Measurements from ENCODE around the gene LRRC4B.
A peak's percentile ranks its signal among the peaks of the same experiment; 100 is the strongest.

Gene LRRC4B

GRCh38 chr19:50549927-50550593, 18.2 kb downstream of the LRRC4B start:
- no peaks in the 10 kb centered on the region for H3K36me3 Mint-ChIP-seq
- no peak for DNase-seq (ENCODE audit: low spot score in 2 of 2)
- peaks cover 14% of the 10 kb centered on the region for H3K4me1 Mint-ChIP-seq
- no peak overlapping the region for H3K4me3 Mint-ChIP-seq
- H3K27ac Mint-ChIP-seq, result no peak overlapping the region
- ATAC-seq, result no peak
- no peaks in the 10 kb centered on the region for H3K9me3 Mint-ChIP-seq

- peaks cover 14% of the 10 kb centered on the region for H3K4me1 Mint-ChIP-seq
- no peaks in the 10 kb centered on the region for H3K9me3 Mint-ChIP-seq
- H3K27ac Mint-ChIP-seq, result no peak overlapping the region
- DNase-seq (ENCODE audit: low spot score in 2 of 2) (no peak), ATAC-seq (no peak)
- no peaks in the 10 kb centered on the region for H3K36me3 Mint-ChIP-seq
- no peak overlapping the region for H3K4me3 Mint-ChIP-seq
Measured at GRCh38 chr19:50549059-50549926, 18.9 kb downstream of the LRRC4B start.

GRCh38 chr19:50548191-50549058, 19.8 kb downstream of the LRRC4B start:
- ATAC-seq, result no peak
- no peak for DNase-seq (ENCODE audit: low spot score in 2 of 2)
- no peaks in the 10 kb centered on the region for H3K36me3 Mint-ChIP-seq
- H3K4me3 Mint-ChIP-seq, result no peak overlapping the region
- H3K9me3 Mint-ChIP-seq, result no peaks in the 10 kb centered on the region
- H3K4me1 Mint-ChIP-seq, result peaks cover 13% of the 10 kb centered on the region
- no peak overlapping the region for H3K27ac Mint-ChIP-seq

- H3K4me1 Mint-ChIP-seq, result peaks cover 6% of the 10 kb centered on the region
- no peak for DNase-seq (ENCODE audit: low spot score in 2 of 2)
- no peaks in the 10 kb centered on the region for H3K36me3 Mint-ChIP-seq
- no peak overlapping the region for H3K27ac Mint-ChIP-seq
- no peak for ATAC-seq
- H3K9me3 Mint-ChIP-seq, result no peaks in the 10 kb centered on the region
- no peak overlapping the region for H3K4me3 Mint-ChIP-seq
Measured at GRCh38 chr19:50547385-50548190, 20.6 kb downstream of the LRRC4B start.

GRCh38 chr19:50546527-50547221, 21.6 kb downstream of the LRRC4B start:
- Mint-ChIP-seq H3K9me3 (no peaks in the 10 kb centered on the region), H3K27ac (no peak overlapping the region), H3K4me1 (no peaks in the 10 kb centered on the region), H3K36me3 (no peaks in the 10 kb centered on the region), H3K4me3 (no peak overlapping the region)
- ATAC-seq (no peak), DNase-seq (ENCODE audit: low spot score in 2 of 2) (no peak)

- Mint-ChIP-seq H3K4me3 (no peak overlapping the region), H3K36me3 (no peaks in the 10 kb centered on the region), H3K27ac (no peak overlapping the region), H3K4me1 (no peaks in the 10 kb centered on the region), H3K9me3 (no peaks in the 10 kb centered on the region)
- ATAC-seq (no peak), DNase-seq (ENCODE audit: low spot score in 2 of 2) (no peak)
Measured at GRCh38 chr19:50542943-50543342, 25.3 kb downstream of the LRRC4B start.

GRCh38 chr19:50537769-50538230, 30.4 kb downstream of the LRRC4B start:
- Mint-ChIP-seq H3K27ac (no peak overlapping the region), H3K36me3 (no peaks in the 10 kb centered on the region), H3K9me3 (peaks cover 6% of the 10 kb centered on the region), H3K4me3 (no peak overlapping the region), H3K4me1 (no peaks in the 10 kb centered on the region)
- peak; percentile 53 to 77 for DNase-seq (ENCODE audit: low spot score in 2 of 2)
- peak; percentile 73 for ATAC-seq

GRCh38 chr19:50537306-50537685, 30.9 kb downstream of the LRRC4B start:
- H3K36me3 Mint-ChIP-seq, result no peaks in the 10 kb centered on the region
- H3K9me3 Mint-ChIP-seq, result peaks cover 9% of the 10 kb centered on the region
- ATAC-seq, result no peak
- DNase-seq (ENCODE audit: low spot score in 2 of 2), result no peak
- no peak overlapping the region for H3K4me3 Mint-ChIP-seq
- H3K4me1 Mint-ChIP-seq, result no peaks in the 10 kb centered on the region
- H3K27ac Mint-ChIP-seq, result no peak overlapping the region

- H3K36me3 Mint-ChIP-seq, result no peaks in the 10 kb centered on the region
- peaks cover 11% of the 10 kb centered on the region for H3K9me3 Mint-ChIP-seq
- no peak for ATAC-seq
- H3K27ac Mint-ChIP-seq, result no peak overlapping the region
- H3K4me1 Mint-ChIP-seq, result no peaks in the 10 kb centered on the region
- no peak for DNase-seq (ENCODE audit: low spot score in 2 of 2)
- no peak overlapping the region for H3K4me3 Mint-ChIP-seq
Measured at GRCh38 chr19:50536662-50537305, 31.5 kb downstream of the LRRC4B start.

- Mint-ChIP-seq H3K36me3 (no peaks in the 10 kb centered on the region), H3K27ac (no peak overlapping the region), H3K4me3 (no peak overlapping the region), H3K9me3 (peaks cover 11% of the 10 kb centered on the region), H3K4me1 (no peaks in the 10 kb centered on the region)
- ATAC-seq, result no peak
- DNase-seq (ENCODE audit: low spot score in 2 of 2), result no peak
Measured at GRCh38 chr19:50535672-50536187, 32.5 kb downstream of the LRRC4B start.

- Mint-ChIP-seq H3K4me3 (no peak overlapping the region), H3K9me3 (peaks cover 11% of the 10 kb centered on the region), H3K36me3 (no peaks in the 10 kb centered on the region), H3K27ac (no peak overlapping the region), H3K4me1 (no peaks in the 10 kb centered on the region)
- no peak for ATAC-seq
- no peak for DNase-seq (ENCODE audit: low spot score in 2 of 2)
Measured at GRCh38 chr19:50534478-50534877, 33.8 kb downstream of the LRRC4B start.

- no peak overlapping the region for H3K27ac Mint-ChIP-seq
- no peaks in the 10 kb centered on the region for H3K4me1 Mint-ChIP-seq
- ATAC-seq, result no peak
- no peak overlapping the region for H3K4me3 Mint-ChIP-seq
- H3K9me3 Mint-ChIP-seq, result peaks cover 11% of the 10 kb centered on the region
- H3K36me3 Mint-ChIP-seq, result no peaks in the 10 kb centered on the region
- no peak for DNase-seq (ENCODE audit: low spot score in 2 of 2)
Measured at GRCh38 chr19:50532952-50533351, 35.3 kb downstream of the LRRC4B start.

GRCh38 chr19:50531171-50531612, 37.0 kb downstream of the LRRC4B start:
- no peaks in the 10 kb centered on the region for H3K4me1 Mint-ChIP-seq
- ATAC-seq, result peak; percentile 16
- H3K4me3 Mint-ChIP-seq, result no peak overlapping the region
- DNase-seq (ENCODE audit: low spot score in 2 of 2), result no peak
- no peaks in the 10 kb centered on the region for H3K36me3 Mint-ChIP-seq
- H3K27ac Mint-ChIP-seq, result no peak overlapping the region
- H3K9me3 Mint-ChIP-seq, result peaks cover 11% of the 10 kb centered on the region
